ENCODE results near the gene TCEAL9.
"Not testable (repeated sequence)": the region's sequence is repeated elsewhere in the genome, so short reads cannot be mapped to it uniquely, and the experiment has no call there.

The TCEAL9 gene

DNA sequence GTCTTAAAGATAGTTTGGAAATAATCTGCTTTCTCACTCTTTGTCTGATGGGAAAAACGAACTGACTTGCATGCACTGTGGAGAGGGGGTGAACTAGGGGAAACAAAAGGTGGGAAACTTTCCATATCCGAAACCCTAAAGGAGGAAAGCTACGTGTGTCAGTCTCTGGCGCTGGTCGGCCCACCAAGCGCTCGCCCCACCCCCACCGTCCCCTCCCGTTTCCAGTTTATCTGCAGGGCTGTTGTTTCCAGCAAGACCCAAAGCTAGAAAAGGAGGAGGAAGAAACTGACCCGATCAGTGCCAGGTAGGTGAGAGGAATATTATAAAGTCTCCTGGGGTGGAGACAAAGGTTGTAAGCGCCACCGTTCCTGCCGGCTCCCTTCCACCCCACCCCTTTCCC lies 552 bp downstream of the TCEAL9 start:
- H3K27ac ChIP-seq = peak overlapping the region; percentile 41; the same call in 1 of the 2 replicates
- peak overlapping the region; percentile 68 for H3K4me3 ChIP-seq (ENCODE audit: low read depth, low read length)
- no peaks in the 10 kb centered on the region for H3K36me3 ChIP-seq
- no peaks in the 10 kb centered on the region for H3K9me3 ChIP-seq (ENCODE audit: severe bottlenecking)
- DNase-seq = no peak
- TF ChIP-seq, protein P1, sequence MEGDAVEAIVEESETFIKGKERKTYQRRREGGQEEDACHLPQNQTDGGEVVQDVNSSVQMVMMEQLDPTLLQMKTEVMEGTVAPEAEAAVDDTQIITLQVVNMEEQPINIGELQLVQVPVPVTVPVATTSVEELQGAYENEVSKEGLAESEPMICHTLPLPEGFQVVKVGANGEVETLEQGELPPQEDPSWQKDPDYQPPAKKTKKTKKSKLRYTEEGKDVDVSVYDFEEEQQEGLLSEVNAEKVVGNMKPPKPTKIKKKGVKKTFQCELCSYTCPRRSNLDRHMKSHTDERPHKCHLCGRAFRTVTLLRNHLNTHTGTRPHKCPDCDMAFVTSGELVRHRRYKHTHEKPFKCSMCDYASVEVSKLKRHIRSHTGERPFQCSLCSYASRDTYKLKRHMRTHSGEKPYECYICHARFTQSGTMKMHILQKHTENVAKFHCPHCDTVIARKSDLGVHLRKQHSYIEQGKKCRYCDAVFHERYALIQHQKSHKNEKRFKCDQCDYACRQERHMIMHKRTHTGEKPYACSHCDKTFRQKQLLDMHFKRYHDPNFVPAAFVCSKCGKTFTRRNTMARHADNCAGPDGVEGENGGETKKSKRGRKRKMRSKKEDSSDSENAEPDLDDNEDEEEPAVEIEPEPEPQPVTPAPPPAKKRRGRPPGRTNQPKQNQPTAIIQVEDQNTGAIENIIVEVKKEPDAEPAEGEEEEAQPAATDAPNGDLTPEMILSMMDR (IDR thresholded peaks at IDR 0.05; ENCODE audit: low read depth, low read length) = no peak
- H3K27me3 ChIP-seq (ENCODE audit: insufficient read depth, low read depth, severe bottlenecking) = peaks cover 7% of the 10 kb centered on the region

GRCh38 chrX:103357871-103358270 lies 1.6 kb downstream of the TCEAL9 start:
- H3K27me3 ChIP-seq (ENCODE audit: insufficient read depth, low read depth, severe bottlenecking) = peaks cover 7% of the 10 kb centered on the region
- no peak overlapping the region for H3K27ac ChIP-seq
- TF ChIP-seq, protein P1 (IDR thresholded peaks at IDR 0.05; ENCODE audit: low read depth, low read length) = no peak
- no peaks in the 10 kb centered on the region for H3K9me3 ChIP-seq (ENCODE audit: severe bottlenecking)
- H3K4me3 ChIP-seq (ENCODE audit: low read depth, low read length) = no peak overlapping the region
- H3K36me3 ChIP-seq = no peaks in the 10 kb centered on the region
- DNase-seq = no peak

DNA sequence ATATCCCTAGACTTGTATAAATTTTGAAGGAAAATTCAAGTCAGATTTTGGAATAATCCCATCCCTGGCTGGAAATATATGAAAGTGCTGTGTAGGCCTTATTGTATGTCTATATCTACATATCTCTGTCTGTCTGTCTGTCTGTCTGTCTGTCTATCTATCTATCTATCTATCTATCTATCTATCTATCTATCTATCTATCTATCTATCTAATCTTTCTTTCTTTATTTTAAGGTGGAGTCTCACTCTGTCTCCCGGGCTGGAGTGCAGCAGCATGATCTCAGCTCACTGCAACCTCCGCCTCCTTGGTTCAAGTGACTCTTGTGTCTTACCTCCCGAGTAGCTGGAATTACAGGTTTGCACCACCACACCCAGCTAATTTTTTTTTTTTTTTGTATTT lies 3.3 kb downstream of the TCEAL9 start:
- H3K9me3 ChIP-seq (ENCODE audit: severe bottlenecking); H3K27ac ChIP-seq; H3K36me3 ChIP-seq; H3K4me3 ChIP-seq (ENCODE audit: low read depth, low read length); H3K27me3 ChIP-seq (ENCODE audit: insufficient read depth, low read depth, severe bottlenecking); DNase-seq: not testable (repeated sequence)

- no peaks in the 10 kb centered on the region for H3K9me3 ChIP-seq (ENCODE audit: severe bottlenecking)
- H3K4me3 ChIP-seq (ENCODE audit: low read depth, low read length) = no peak overlapping the region
- H3K27ac ChIP-seq = no peak overlapping the region
- H3K36me3 ChIP-seq = no peaks in the 10 kb centered on the region
- TF ChIP-seq, protein P1 (IDR thresholded peaks at IDR 0.05; ENCODE audit: low read depth, low read length) = no peak
- no peak for DNase-seq
- H3K27me3 ChIP-seq (ENCODE audit: insufficient read depth, low read depth, severe bottlenecking) = peaks cover 10% of the 10 kb centered on the region
These were observed 3.8 kb downstream of the TCEAL9 start for GRCh38 chrX:103360092-103360491.

DNA sequence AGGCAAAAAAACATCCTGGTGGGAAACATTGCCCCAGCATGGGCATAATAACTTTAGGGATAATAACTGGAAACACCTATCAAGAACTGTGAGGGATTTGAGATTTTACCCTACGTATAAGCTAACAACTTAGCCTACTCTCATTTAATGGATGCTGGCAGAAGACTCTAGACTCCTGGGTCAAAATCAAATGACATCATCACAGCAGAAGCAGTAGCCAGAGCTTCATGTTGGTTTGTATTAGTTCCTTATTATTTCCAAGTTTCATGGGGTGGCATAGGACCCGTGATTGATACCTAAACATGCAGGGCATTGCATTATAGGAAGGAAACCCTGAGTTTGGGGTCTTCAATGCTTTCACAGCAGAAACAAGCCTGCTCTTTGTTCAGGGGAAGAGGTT lies 4.6 kb downstream of the TCEAL9 start:
- H3K27ac ChIP-seq = no peak overlapping the region
- H3K9me3 ChIP-seq (ENCODE audit: severe bottlenecking) = no peaks in the 10 kb centered on the region
- H3K4me3 ChIP-seq (ENCODE audit: low read depth, low read length) = no peak overlapping the region
- no peak for DNase-seq
- no peaks in the 10 kb centered on the region for H3K36me3 ChIP-seq
- peaks cover 12% of the 10 kb centered on the region for H3K27me3 ChIP-seq (ENCODE audit: insufficient read depth, low read depth, severe bottlenecking)
- TF ChIP-seq, protein P1 (IDR thresholded peaks at IDR 0.05; ENCODE audit: low read depth, low read length) = no peak

DNA sequence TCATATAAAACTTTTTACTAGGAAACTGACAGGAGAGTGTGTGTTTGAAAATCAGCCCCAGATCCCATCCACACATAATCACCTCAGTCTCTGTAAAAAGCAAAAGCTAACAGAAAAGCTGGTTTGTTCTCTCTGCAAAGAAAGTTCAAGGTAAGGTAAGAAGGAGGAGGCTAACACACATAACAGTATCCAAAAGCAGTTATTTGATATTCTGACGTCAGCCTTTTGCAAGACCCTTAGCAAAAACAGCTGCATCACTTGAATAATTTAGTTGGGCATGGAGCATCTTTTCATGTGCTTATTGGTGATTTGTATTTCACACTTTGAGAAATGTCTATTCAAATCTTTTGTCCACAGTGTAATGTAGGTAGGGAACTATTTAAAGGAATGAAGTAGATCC lies 5.5 kb downstream of the TCEAL9 start:
- Histone ChIP-seq H3K27ac (no peak overlapping the region), H3K27me3 (ENCODE audit: insufficient read depth, low read depth, severe bottlenecking) (peaks cover 10% of the 10 kb centered on the region), H3K9me3 (ENCODE audit: severe bottlenecking) (no peaks in the 10 kb centered on the region), H3K36me3 (no peaks in the 10 kb centered on the region), H3K4me3 (ENCODE audit: low read depth, low read length) (no peak overlapping the region)
- DNase-seq = no peak
- TF ChIP-seq, protein P1 (IDR thresholded peaks at IDR 0.05; ENCODE audit: low read depth, low read length) = no peak
